HuH-7 (cell line): ENCODE data around the gene SLC2A2.
"Not testable (repeated sequence)": the region's sequence is repeated elsewhere in the genome, so short reads cannot be mapped to it uniquely, and the experiment has no call there.

Experiments used
- DNase-seq: peaks from one replicate; pipeline ENCODE4 v3.0.0; 2011; ENCODE audit warnings: low spot score

The SLC2A2 gene

DNA sequence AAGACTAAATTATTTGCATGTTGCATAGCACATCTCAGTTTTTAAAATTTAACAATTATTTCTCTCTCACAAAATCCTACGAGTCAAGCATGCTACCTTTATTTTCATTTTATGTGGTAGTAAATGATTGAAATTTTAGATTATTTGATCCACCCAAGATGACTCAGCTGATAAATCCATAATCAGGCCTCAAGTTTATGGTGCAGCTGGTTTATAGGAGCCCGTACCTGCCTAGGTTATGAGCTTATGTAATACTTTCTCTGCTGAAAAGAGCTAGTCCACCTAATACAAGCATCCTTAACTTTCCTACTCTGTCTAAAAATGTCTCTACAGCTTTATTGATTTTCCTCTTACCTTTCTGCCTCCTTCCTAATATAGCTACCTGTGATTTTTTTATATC, 41.2 kb downstream of the SLC2A2 start:
- no peak for DNase-seq

DNA sequence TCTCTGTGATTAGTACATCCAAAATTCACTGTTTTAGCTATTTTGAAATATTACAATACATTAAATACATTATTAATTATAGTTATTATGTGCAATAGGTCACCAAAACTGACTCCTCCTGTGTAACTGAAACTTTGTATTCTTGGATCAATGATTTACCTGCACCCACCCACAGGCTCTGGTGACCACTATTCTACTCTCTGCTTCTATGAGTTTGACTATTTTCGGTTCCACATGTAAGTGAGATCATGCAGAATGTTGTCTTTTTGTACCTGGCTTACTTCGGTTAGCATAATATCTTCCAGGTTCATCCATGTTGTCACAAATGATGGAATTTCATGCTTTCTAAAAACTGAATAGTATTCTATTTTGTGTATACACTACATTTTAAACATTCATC, 43.8 kb downstream of the SLC2A2 start:
- DNase-seq, result no peak

DNA sequence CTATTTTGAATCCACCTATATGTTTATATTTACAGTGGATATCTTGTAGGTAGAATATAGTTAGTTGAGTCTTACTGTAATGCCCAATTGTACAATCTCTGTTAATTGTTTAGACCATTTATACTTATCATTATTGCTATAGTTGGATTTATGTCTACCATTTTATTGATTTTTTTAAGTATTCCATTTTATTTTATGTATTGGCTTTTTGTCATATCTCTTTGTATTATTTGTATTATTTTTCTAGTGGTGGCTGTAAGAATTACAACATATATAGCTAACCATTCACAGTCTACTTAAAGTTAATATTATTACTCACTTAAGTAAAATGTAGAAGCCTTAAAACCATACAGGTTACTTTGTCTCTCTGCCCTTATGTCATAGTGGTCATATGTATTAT, 46.1 kb downstream of the SLC2A2 start:
- no peak for DNase-seq

- no peak for DNase-seq
Observed at GRCh38 chr3:170977949-170978745, 48.4 kb downstream of the SLC2A2 start.

DNA sequence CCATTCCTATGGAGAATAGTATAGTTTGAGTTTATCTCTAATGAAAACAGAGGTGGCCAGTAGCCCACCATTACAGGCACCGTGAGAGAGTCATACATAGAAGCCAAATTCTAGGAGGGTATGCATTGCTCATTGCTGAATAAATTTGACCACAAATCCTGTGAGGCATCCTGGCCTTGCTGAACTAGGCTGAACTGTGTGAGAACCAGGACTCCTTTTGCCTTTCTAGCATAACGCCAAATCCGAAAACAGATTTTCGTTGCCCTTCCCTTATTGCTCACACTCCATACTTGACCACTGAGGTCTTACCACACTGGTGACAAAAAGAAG, 50.4 kb downstream of the SLC2A2 start:
- no peak for DNase-seq

DNA sequence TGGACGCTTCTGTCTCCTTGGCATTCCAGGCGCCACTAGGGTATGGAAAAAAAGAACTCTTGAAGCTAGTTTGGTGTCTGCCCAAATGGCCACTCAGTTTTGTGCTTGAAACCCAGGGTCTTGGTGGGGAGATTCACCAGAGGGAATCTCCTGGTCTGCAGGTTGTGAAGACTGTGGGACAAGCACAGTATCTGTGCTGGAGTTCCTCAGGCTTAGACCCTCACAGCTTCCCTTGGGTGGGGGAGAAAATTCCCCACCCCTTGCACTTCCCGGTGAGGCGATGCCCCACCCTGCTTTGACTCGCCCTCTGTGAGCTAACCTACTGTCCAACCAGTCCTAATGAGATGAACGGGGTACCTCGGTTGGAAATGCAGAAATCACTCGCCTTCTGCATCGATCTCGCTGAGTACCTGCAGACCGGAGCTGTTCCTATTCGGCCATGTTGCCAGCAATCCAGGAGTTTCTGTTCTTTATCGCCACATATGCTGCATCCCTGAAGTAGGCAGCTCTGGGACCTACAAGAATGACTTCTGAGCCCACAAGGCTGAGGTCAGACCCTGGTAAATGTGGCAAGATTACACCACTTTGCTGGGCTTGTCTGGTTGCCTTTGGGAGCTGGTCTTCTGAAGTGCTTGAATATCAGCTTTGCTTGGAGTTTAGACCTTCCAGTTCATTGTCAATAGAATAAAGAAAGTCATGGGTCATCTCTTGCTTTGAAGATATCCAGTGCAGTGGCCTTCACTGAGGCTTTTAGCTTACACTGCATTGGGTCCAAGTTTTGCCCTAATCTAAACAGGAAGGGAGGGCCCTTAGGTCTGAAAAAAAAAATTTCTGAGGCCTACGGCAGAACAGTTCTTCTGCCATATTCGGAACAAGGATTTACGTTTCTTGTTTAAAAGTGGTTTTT, 51.0 kb downstream of the SLC2A2 start:
- DNase-seq, result no peak

GRCh38 chr3:170974872-170975271, 51.6 kb downstream of the SLC2A2 start:
- no peak for DNase-seq

GRCh38 chr3:170972917-170973316, 53.6 kb downstream of the SLC2A2 start:
- not testable (repeated sequence) for DNase-seq

DNA sequence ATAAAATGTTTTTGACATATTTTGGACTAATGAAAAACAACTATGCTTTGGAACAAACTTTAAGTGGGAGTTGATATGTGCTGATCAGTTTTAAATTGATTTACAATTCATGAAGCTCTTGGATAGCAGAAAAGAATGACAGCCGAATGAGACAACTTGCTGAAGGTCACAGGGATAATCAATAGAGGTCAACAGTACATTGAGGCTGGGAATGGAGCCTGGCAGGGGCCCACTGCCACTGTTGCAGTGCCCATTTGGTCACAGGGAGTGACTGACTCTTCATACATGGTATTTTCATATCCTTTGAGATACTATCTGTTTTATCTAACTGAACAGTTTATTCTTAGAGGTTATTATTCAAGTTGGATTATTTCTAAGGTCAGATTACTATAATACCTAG, 59.4 kb downstream of the SLC2A2 start:
- DNase-seq, result no peak

DNA sequence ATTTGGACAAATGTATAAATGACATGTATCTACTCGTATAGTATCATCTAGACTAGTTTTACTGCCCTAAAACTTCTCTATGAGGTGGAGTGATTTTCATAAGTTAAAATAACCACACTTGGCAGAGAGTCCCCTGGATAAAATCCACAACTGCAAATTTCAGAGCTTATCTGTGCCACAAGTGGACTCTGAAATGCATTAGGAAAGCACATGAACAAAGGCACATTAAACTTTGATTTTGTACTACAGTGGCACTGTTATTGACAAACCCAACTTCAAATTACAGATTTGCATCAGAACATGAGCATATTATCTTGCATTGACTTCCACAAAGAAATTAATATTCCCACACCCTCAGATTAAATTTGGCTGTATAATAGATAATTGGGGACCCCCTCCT, 60.0 kb downstream of the SLC2A2 start:
- no peak for DNase-seq

DNA sequence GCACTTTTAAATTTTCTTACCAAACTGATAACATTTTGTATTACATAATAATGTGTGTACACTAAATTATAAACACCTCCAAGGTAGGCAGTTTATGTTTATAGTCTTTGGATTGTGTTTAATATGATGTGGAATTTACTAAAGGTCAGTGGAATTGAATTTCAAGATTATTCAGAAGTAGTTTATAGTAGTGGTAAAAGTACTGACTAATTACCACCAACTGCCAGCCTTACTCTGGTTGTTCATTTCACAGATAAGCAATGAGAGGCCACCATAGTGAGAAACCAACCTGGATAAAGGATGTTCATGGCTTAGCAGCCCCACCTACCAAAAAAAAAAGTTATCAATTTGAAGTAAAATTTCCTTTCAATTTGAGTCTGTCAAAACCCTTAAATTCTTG, 64.1 kb downstream of the SLC2A2 start:
- no peak for DNase-seq

- peak; percentile 71 for DNase-seq
Observed at GRCh38 chr3:170961616-170962400, 64.7 kb downstream of the SLC2A2 start.

DNA sequence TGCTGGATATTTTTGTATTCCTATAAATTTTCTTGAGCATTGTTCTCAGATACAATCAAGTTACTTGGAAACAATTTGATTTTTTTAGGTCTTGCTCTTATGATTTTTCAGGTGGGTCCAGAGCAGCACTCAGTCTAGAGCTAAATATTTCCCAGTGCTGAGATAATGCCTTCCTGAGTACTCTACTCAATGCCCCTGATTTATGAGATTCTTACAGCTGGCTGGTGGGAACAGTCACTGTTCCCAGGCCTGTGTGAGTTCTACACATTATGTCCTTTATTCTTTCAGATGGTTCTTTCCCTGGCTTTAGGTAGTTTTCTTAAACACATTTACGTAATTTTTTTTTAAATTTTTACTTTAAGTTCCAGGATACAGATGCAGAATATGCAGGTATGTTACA, 67.1 kb downstream of the SLC2A2 start:
- no peak for DNase-seq

DNA sequence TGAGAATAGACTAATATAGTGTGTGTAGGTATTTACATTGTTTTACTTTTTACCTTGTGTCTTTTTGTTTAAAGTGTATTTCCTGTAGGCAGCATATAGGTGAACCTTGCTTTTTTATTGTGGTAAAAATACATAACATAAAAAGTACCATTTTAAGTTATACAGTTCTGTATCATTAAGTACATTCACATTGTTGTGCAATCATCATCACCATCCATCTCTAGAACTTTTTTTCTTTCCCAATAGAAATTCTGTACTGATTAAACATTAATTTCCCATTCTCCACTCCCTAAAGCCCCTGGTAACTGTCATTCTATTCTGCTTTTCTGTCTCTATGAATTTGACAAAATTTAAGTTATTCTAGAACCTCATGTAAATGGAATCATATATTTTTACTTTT, 69.9 kb downstream of the SLC2A2 start:
- DNase-seq, result no peak

- no peak for DNase-seq
Observed at GRCh38 chr3:170953736-170954135, 72.8 kb downstream of the SLC2A2 start.

- no peak for DNase-seq
Observed at GRCh38 chr3:170953229-170953628, 73.3 kb downstream of the SLC2A2 start.

DNA sequence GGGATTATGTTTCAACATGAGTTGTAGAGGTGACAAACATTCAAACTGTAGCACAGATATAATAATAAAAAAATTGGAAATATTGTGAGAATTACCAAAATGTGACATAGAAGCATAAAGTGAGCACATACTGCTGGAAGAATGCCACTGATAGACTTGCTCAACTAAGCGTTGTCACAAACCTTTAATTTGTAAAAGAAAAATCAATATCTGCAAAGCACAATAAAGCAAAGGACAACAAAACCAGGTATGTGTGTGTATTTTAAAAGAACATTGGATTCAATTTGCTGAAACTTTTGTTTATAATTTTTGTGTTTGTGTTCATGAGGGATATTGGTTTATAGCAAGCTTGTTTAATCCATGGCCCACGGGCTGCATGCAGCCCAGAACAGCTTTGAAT, 77.3 kb downstream of the SLC2A2 start:
- no peak for DNase-seq

- no peak for DNase-seq
Observed at GRCh38 chr3:170947018-170947769, 79.3 kb downstream of the SLC2A2 start.
